Activated CD8-positive, alpha-beta memory T cell treated with anti-CD3 and anti-CD28 coated beads for 24 hours (primary cell): ENCODE results near the gene SLC44A3.
"Not testable (repeated sequence)": the region's sequence is repeated elsewhere in the genome, so short reads cannot be mapped to it uniquely, and the experiment has no call there.

Experiments
- DNase-seq: peaks from one replicate; pipeline ENCODE4 v3.0.0-alpha.2; 2020

The SLC44A3 gene

DNA sequence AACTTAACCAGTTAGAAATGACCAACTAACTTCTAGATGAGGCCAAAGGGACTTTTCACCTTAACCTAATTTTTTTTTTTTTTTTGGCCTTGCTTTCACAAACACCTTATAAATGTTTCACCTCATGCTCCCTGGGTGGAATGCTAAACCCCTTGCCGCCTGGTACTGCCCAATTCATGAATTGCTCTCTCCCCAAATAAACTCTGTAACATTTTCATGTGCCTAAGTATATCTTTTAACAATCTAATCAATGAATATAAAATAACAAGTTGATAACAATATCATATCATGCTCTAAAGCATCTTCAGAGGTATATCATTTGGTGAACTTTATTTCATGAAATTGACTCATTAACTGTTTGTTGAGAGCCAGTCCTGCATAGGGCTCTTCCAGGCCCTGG is 117.7 kb downstream of the SLC44A3 start:
- no peak for DNase-seq

DNA sequence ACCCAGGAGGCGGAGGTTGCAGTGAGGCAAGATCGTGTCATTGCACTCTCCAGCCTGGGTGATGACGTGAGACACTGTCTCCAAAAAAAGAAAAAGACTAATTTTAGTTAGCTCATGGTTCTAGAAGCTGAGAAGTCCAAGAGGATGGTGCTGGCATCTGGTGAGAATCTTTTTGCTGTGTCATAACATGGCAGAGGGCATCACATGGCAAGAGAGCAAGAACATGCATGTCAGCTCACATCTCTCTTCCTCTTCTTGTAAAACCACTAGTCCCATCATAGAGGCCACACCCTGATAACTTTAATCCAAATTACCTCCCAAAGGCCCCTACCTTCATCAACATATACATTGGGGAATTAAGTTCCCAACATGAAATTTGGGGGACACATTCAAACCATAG is 120.6 kb downstream of the SLC44A3 start:
- no peak for DNase-seq

DNA sequence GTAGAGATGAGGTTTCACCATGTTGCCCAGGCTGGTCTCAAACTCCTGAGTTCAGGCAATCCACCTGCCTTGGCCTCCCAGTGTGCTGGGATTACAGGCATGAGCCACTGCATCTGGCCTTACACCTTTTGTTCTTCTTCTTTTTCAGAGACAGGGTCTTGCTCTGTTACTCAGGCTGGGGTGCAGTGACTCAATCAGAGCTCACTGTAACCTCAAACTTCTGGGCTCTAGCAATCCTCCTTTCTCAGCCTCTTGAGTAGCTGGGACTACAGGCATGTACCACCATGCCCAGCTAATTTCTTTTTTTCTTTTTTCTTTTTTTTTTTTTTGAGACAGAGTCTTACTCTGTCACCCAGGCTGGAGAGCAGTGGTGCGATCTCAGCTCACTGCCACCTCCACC is 121.3 kb downstream of the SLC44A3 start:
- DNase-seq = not testable (repeated sequence)

DNA sequence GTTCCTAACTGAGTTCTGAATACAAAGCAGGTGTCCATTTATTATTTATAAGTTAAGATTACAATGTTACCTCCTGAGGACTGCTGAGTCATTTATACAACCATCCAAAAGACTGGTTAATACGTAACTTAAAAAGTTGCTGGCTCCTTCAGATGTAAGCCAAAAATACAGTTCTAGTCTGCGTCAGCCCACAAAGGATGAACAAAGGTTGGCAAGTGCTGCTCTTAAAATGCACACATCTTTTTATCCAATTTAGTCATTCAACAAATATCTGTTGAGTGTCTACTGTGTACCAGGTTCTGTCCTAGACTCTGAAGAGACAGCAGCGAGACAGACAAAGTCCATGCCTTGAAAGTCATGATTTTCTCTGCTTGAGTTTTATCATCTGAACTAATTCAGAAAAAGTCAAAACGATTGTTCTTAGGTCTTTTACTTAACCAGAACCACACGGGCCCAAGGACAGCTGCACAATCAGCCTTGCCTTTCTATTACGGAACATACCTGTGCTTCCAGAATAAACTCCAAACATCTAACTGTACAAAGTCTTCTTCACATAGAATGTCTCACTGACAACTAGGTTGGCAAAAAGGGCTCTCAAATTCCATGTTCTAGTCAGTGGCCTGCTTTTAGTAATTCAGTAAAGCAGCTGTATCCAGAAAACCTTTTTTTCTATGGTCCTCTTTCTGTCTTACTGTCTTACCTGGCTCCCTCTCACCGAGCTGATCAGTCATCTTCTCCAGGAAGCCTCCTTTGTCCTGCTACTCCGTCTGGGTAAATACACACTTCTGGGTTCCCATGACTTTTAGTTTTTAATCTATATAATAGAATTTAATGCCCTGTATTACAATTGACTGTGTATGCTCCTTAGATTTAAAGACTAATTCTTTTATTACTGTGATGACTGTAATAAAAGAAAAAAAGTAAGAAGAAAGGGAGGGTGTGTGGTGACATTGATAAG is 122.3 kb downstream of the SLC44A3 start:
- DNase-seq = no peak
